K562 (cell line): ENCODE measurements around the gene TBXAS1. TPM values are rescaled to one million over a fixed set of nuclear protein-coding genes. Genes with fewer than 3 reads are reported as not detected.

Source experiments
- ARID2 ChIP-seq: fragments of 450-650 bp; IDR thresholded peaks from 2 replicates; pipeline ENCODE4 v1.6.1; 2017; ENCODE audit warnings: antibody characterized with exemption, mild to moderate bottlenecking
- CBX3 ChIP-seq, 2 experiments: IDR thresholded peaks; 1 replicate in 1 of 2; 2 replicates in 1 of 2; pipeline ENCODE4 v1.6.1; 2012; ENCODE audit warnings: inconsistent platforms in 2 of 2, low read length in 2 of 2, borderline replicate concordance in 1 of 2, control low read depth in 1 of 2
- FOXK1 ChIP-seq: sonication (generic); formaldehyde crosslinking; IDR thresholded peaks from 2 replicates; pipeline ENCODE4 v1.8.0; 2022; ENCODE audit warnings: missing genetic modification reagents, mild to moderate bottlenecking, borderline replicate concordance
- GTF2E2 ChIP-seq: fragments of 200-800 bp; sonication (Bioruptor generic); IDR thresholded peaks from 2 replicates; pipeline ENCODE4 v1.6.1; 2016; ENCODE audit warnings: missing genetic modification characterization, missing compliant biosample characterization
- TCFL5 ChIP-seq: fragments of 250-450 bp; sonication (Bioruptor Pico); conservative IDR thresholded peaks from 2 replicates; pipeline ENCODE4 v1.6.1; 2021; ENCODE audit warnings: mild to moderate bottlenecking, moderate library complexity, matching md5 sums
- TEAD4 ChIP-seq, 2 experiments: sonication (generic) in 1 of 2; formaldehyde crosslinking in 1 of 2; IDR thresholded peaks; 2 replicates each; pipeline versions ENCODE4 v1.6.1 to v1.8.0; 2012 to 2022; ENCODE audit warnings: borderline replicate concordance in 1 of 2, inconsistent platforms in 1 of 2, low read length in 1 of 2, mild to moderate bottlenecking in 1 of 2, missing genetic modification reagents in 1 of 2
- TRIM25 ChIP-seq: fragments of 450-650 bp; IDR thresholded peaks from 2 replicates; pipeline ENCODE4 v1.7.0; 2016; ENCODE audit warnings: borderline replicate concordance
- ZBED1 ChIP-seq: IDR thresholded peaks from 2 replicates; pipeline ENCODE4 v1.6.1; 2014
- polyA plus RNA-seq, 8 experiments: library from polyadenylated mRNA; depleted of rRNA in 4 of 8; stranded (reverse) in 5 of 8; unstranded in 3 of 8; fragments of >200 nt; fragmentation: Nextera tagmentation in 2 of 8; fragmentation: Illumina TruSeq in 1 of 8; extraction: Ambion mirVana in 2 of 8; extraction: Trizol in 1 of 8; gene quantifications; 2 replicates each; pipeline versions ENCODE4 v1.2.1 to v1.2.3, GENCODE V29; 2011 to 2014; ENCODE audit warnings: inconsistent platforms in 1 of 8, missing spikeins in 1 of 8
- total RNA-seq, 7 experiments: library from RNA; depleted of rRNA in 6 of 7; stranded (reverse); fragments of >200 nt in 6 of 7; fragmentation: Illumina TruSeq in 2 of 7; extraction: Trizol in 2 of 7; gene quantifications; 2 replicates each; pipeline versions ENCODE4 v1.2.1 to v1.2.3, GENCODE V29; 2011 to 2021; ENCODE audit warnings: low replicate concordance in 1 of 7
- TF ChIP-seq, protein P1 (sequence below): sonication (generic); formaldehyde crosslinking; IDR thresholded peaks from 2 replicates; pipeline ENCODE4 v1.8.1; 2023; ENCODE audit warnings: mild to moderate bottlenecking, missing genetic modification reagents

Gene TBXAS1
- total and polyA plus RNA-seq, 9 of the 15 experiments (the other 6 are each of a cell fraction or from before 2014, with no cell fraction given): 1.1 to 8.3 (median 1.9) TPM

- TF ChIP-seq TRIM25: no peak
- no peak for TF ChIP-seq ZBED1
- TF ChIP-seq CBX3 (IDR thresholded peaks at IDR 0.05; ENCODE audit: borderline replicate concordance in 1 of 2, low read length in 2 of 2): 0 out of 3 replicates have a peak, but pooled peaks of 1 of the 2 experiments have one; percentile 47
- peak; percentile 78; the same call in 1 of the 2 replicates for TF ChIP-seq FOXK1 (CRISPR knock-in tag)
- TF ChIP-seq ARID2: peak; percentile 72; the same call in 1 of the 2 replicates
- no peak for TF ChIP-seq TCFL5
- TF ChIP-seq, protein P1, sequence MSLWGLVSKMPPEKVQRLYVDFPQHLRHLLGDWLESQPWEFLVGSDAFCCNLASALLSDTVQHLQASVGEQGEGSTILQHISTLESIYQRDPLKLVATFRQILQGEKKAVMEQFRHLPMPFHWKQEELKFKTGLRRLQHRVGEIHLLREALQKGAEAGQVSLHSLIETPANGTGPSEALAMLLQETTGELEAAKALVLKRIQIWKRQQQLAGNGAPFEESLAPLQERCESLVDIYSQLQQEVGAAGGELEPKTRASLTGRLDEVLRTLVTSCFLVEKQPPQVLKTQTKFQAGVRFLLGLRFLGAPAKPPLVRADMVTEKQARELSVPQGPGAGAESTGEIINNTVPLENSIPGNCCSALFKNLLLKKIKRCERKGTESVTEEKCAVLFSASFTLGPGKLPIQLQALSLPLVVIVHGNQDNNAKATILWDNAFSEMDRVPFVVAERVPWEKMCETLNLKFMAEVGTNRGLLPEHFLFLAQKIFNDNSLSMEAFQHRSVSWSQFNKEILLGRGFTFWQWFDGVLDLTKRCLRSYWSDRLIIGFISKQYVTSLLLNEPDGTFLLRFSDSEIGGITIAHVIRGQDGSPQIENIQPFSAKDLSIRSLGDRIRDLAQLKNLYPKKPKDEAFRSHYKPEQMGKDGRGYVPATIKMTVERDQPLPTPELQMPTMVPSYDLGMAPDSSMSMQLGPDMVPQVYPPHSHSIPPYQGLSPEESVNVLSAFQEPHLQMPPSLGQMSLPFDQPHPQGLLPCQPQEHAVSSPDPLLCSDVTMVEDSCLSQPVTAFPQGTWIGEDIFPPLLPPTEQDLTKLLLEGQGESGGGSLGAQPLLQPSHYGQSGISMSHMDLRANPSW (CRISPR knock-in tag): no peak
- peak; percentile 19; the same call in 1 of the 2 replicates for TF ChIP-seq TEAD4 (IDR thresholded peaks at IDR 0.05; ENCODE audit: low read length)
- TF ChIP-seq TEAD4 (CRISPR knock-in tag; IDR thresholded peaks at IDR 0.05; ENCODE audit: borderline replicate concordance): no peak
- TF ChIP-seq GTF2E2 (tag): no peak
Observed at GRCh38 chr7:140003913-140004382, 174.9 kb downstream of the TBXAS1 start (continued).
